ENCODE data around the gene KHDC4.
A peak's percentile ranks its signal among the peaks of the same experiment; 100 is the strongest.

KHDC4 gene

GRCh38 chr1:155934097-155934935 is at the start of gene KHDC4:
Gene KHDC4, minus strand, starts transcription at chr1:155934413. Its CDS starts 40 bp downstream, at chr1:155934373.
- peak; percentile 99 for DNase-seq

GRCh38 chr1:155983191-155984024 is 49.2 kb upstream of the KHDC4 start:
- peak; percentile 76 for DNase-seq

- no peak for DNase-seq
These were observed 47.9 kb upstream of the KHDC4 start for GRCh38 chr1:155982106-155982505.

GRCh38 chr1:155981266-155982088 is 47.3 kb upstream of the KHDC4 start:
- DNase-seq = peak; percentile 46

DNA sequence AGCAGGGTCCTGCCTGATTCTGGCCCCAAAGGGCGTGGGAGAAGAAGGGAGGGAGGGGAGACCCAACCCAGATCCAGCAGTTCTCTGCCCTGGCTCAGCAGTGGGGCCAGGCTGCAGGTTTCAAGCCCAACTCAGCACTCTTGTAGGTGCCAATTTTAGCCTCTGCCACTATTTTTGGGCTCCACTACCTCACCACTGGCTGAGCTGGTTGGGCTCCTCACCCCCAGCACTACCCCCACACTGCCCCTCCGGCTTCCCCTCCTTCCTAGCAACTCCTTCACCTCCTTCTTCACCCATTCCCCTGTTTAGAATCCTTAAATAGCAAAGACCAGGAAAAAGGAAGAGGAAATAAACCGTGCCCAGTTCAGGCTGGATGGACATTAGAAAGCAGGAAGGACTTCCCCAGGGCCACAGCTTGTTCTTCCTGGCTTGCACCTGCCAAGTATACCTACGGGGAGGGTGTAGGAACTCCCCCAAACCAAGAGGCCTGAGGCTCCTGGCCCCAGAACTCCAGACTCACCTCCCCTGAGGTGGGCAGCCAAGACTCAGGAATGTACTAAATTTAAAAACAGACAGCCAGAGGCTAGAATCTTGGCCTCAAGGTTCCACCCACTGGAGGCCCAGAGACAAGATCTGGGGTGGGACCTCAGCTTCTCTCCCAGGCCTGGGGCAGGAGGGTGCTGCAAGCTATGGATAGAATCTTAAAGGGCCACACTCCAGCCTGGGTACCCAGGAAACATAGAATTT is 45.6 kb upstream of the KHDC4 start:
- DNase-seq = peak; percentile 91

- DNase-seq = peak; percentile 55
These were observed 44.8 kb upstream of the KHDC4 start for GRCh38 chr1:155978973-155979429.

DNA sequence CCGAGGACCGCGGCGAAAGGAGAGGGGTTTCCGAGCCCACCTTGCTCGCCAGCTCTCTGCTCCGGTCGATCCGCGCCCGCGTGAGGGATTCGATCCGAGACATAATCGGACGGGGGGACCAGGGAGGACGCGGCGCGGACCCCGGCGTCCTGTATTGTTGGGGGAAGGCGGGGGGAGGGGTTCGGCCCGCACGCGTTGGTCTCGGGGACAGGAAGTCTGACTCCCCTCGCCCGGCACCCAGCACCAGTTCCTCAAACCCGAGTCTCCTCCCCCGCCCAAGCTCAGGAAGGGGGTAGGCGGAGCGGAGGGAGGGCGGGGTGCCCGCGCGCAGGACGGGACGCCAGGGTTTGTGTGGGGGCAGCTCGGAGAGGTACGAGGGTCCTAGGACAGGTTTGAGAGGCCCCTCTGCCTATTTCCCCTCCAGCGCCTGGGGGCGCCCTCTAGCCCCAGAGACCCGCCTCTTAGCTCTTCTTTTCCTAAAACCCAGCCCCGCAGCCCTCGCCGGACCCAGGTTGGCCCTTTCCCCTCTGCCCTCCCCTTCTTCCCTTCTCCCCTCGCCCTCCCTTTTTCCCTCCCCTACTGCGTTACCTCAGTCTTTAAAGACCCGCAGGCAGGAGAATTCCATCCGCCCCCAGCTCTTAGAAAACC is 44.2 kb upstream of the KHDC4 start, which contains the start of gene ARHGEF2:
Gene ARHGEF2 (minus strand): TSS at position 223 of the 648 bp plus-strand sequence. CDS start 120 bp downstream, at position 103.
- DNase-seq = peak; percentile 95

- peak; percentile 35 for DNase-seq
These were observed 43.6 kb upstream of the KHDC4 start for GRCh38 chr1:155977690-155978324.

DNA sequence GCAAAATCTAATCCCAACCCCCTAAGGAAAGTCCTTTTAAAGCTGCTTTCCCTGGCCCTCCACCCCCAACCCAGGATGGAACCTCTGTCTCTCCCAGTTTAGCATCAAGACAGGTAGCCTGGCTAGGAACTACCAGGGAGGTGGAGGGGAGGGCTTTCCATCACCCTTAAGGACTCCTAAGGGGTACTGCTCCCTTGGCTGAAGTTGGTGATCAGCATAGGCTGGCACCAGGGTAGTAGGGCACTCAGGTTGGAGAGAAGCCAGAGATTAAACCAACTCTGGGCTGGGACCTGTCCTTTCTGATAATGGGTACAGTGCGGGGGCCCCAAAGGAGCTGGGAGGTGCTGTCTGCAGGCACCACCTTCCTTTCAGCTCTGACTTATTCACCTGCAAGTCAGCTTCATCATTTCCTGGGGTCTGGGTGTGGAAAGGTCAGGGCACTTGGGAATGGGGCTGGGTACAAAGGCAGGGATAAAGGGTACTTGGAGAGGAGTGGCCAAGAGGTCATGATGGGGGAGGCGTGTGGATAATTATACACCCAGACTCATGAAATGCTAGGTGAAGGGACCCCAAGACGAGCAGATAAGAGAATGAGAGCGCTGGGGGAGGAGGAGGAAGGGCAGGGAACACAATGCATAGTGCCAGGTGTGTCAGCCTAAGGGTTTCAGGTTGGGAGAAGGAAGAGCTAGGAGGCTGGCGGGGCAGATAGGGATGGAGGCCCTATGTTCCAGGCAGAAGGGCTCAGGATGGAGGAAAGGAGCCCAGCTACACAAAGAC is 42.9 kb upstream of the KHDC4 start:
- DNase-seq = peak; percentile 63

DNA sequence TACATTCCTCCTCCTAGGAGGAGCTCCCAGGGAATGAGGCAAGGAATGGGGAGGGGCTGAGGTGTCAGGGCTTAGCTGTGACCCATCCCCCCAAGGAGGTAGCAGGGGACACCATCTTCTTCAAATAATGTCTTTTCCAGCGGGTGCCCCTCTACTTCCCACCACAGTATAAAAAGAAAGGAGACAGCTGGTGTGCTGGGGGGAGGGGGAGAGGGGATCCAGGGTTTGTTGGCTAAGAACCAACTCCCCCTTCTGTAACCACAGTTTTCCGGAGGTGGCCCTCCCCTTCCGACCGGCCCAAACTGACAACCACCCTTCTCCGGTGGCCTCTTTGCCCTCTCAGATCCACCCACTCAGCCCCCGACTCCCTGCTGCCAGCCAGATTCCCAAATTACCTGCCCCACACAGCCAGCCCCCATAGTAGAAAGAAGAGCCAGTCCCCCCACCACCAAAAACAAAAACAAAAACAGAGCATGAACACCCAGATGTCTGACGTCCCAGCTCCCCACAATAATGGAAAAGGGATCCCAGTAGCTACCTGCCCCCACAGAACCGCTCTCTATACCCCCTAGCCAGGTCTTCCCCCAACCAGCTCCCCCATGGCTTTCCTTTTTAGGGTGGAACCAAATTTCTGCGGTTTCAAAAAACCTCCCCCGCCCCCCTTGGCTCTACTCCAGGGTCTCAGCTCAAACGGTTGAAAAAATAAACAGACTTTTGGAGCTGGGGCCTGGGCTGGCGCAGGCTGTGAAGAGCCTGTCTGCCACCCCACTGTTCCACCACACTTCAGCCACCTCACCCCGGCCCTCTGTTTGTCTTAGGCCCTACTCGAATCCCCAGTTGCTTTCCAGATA is 42.1 kb upstream of the KHDC4 start:
- DNase-seq = peak; percentile 91

DNA sequence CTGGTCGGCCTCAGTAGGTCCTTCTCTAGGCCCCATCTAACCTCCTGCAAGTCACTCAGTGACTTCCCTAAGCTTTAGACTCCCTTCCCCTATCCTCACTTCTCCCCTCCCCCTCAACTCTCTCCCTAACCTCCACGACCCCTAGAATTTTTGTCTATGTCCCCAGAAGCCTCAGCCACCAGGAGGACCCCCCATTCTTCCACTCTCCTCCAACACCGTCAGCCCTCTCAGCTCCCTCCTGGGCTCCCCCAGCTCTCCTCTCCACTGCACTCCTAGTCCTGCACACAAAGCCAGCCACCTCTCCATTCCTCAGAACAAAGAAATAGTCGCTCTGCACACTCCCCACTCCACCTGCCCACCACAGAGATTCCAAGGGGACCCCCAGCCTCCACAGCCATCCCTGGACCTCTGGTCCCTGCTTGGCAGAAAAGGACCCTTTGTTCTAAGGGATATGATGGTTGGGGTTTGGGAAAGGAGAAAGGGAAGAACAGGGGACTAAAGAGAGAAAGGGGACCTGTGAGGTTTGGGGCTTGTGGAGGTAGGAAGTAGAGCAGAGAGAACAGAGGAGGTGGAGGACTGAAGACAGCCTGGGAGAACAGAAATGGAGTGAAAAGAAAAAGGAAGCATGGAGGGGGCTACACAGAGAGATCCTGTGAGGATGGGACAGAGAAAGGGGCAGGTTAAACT is 41.3 kb upstream of the KHDC4 start:
- DNase-seq = no peak

- DNase-seq = no peak
These were observed 40.2 kb upstream of the KHDC4 start for GRCh38 chr1:155974208-155975115.

GRCh38 chr1:155973723-155974122 is 39.5 kb upstream of the KHDC4 start:
- DNase-seq = no peak

- no peak for DNase-seq
These were observed 37.9 kb upstream of the KHDC4 start for GRCh38 chr1:155971910-155972809.

GRCh38 chr1:155970531-155971167 is 36.4 kb upstream of the KHDC4 start:
- peak; percentile 92 for DNase-seq

DNA sequence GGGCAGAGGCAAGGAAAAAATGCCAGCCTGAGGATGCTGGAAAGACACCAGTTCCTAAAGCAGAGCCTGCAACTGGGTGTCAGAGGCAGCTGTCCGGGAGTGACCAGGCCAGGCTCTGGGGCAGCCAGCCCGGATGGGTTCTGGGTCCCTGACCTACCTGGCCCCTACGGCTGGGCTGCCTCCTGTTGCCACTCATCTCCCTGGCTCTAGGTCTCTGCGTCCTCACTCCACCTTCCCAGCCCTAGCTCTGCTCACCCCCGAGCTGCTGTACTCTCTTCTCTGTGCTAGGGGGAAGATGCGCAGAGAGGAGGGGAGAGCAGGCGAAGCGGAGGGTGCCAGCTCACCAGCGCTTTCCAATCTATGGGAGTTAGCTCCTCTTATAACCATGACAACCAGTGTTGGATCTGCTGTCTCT is 35.2 kb upstream of the KHDC4 start:
- no peak for DNase-seq
